ENCODE measurements around the gene BACE2.
"Not testable (repeated sequence)": the region's sequence is repeated elsewhere in the genome, so short reads cannot be mapped to it uniquely, and the experiment has no call there.

Gene BACE2

DNA sequence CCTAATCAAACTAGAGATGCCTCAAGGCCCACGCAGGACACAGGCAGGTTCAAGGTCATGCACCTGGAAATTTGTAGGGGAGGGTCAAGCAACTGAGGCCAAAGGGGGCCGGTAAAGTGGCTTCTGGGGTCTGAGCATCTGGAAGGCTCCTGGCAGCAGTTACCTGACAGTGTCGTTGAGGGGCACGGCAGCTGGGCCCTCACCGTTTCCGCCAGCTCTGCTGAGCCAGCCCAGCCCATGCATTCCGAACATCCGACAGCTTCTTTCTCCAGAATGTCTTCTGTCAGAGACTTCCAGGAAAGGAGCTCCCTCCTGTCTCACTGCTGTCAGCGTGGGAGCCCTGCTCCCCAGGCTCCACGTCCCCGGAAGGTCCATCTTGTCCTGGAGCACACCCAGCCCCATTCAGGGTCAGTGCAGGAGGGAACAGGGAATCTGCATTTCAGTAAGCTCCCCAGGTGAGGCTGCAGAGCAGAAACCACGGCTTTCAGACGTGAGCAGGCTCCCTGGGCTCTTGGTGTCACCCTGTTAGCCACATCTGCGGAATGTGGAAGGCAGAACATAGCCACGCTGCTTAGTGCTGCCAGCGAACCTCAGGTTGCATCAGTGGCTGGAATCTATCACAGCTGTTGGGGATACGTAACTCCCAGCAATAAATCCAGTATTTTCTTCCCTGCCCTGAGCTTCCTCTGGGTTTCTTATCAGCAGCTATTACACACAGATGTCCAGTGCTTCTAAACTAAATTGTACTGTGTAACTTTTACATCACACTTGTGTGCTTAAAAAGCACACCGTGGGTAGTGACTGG, 112.4 kb downstream of the BACE2 start:
- H3K36me3 Mint-ChIP-seq, result no peaks in the 10 kb centered on the region
- H3K27me3 Mint-ChIP-seq, result peaks cover 9% of the 10 kb centered on the region
- H3K9me3 Mint-ChIP-seq, result no peaks in the 10 kb centered on the region
- no peak overlapping the region for H3K4me3 Mint-ChIP-seq
- no peak overlapping the region for H3K27ac Mint-ChIP-seq
- H3K4me1 Mint-ChIP-seq, result no peaks in the 10 kb centered on the region

DNA sequence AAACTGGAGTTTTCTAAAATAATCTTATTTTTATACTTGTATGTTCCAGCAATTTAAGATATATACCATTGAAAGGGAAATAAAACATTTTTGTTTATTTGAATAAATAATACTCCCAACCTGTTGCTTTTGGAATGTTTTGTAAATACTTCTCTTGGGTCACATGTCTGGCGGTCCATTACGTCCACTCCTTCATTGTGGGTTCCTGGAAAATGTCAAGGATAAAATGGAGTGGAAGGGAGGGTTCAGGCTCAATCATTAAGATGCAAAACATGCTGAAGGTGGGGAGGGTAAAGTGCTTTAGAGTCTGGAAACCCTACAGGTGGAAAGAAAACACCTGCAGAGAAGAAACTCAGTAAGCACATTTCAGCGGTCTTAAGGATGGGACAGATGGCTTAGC, 114.5 kb downstream of the BACE2 start:
- Mint-ChIP-seq H3K9me3 (no peaks in the 10 kb centered on the region), H3K4me1 (no peaks in the 10 kb centered on the region), H3K27ac (no peak overlapping the region), H3K27me3 (peaks cover 9% of the 10 kb centered on the region), H3K36me3 (no peaks in the 10 kb centered on the region), H3K4me3 (no peak overlapping the region)

DNA sequence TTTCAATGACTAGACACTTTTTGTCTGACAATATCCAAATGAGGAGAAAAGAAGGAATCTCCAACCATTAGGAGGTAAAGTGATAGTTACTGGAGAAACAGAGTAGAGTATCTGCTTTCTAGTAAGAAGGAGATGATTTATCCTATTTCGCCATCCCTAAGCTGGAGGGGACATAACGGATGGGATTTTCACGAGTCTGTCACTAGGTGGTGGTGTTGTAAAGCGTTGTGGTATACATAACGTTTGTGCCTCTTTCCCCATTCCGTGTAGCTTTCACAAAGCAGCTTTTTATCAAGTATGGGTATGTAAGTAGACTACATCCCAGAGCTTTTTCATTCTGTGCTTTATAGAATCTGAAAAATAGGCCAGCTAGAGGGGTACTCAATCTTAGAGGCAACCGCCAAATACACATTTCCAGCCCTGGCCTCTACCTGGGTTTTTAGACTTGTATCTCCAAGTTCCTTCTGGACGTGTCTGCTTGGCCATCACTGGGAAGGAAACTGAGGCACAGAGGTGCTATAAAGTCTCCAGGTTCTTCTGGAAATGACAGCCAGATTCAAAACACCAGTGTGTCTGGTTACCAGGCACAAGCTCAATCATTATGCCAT, 115.4 kb downstream of the BACE2 start:
- no peaks in the 10 kb centered on the region for H3K36me3 Mint-ChIP-seq
- H3K4me3 Mint-ChIP-seq, result no peak overlapping the region
- H3K9me3 Mint-ChIP-seq, result no peaks in the 10 kb centered on the region
- H3K27me3 Mint-ChIP-seq, result peaks cover 6% of the 10 kb centered on the region
- no peaks in the 10 kb centered on the region for H3K4me1 Mint-ChIP-seq
- no peak overlapping the region for H3K27ac Mint-ChIP-seq

DNA sequence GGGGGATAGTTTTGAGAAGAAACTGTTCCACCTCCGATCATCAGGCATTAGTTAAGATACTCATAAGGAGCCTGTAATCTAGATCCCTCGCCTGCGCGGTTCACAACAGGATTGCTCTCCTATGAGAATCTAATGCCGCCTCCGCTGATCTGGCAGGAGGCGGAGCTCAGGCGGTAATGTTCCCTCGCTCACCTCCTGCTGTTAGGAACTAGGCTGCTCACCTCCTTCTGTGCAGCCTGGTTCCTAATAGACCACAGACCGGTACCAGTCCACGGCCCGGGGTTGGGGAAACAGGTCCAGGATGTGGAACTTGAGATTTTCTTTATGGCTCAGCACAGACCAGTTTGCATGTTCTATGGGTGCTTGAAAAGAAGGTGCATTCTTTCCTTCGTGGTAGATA, 121.5 kb downstream of the BACE2 start:
- no peak overlapping the region for H3K4me3 Mint-ChIP-seq
- no peaks in the 10 kb centered on the region for H3K36me3 Mint-ChIP-seq
- H3K27me3 Mint-ChIP-seq, result peaks cover 6% of the 10 kb centered on the region
- H3K27ac Mint-ChIP-seq, result no peak overlapping the region
- no peaks in the 10 kb centered on the region for H3K9me3 Mint-ChIP-seq
- H3K4me1 Mint-ChIP-seq, result peaks cover 10% of the 10 kb centered on the region

DNA sequence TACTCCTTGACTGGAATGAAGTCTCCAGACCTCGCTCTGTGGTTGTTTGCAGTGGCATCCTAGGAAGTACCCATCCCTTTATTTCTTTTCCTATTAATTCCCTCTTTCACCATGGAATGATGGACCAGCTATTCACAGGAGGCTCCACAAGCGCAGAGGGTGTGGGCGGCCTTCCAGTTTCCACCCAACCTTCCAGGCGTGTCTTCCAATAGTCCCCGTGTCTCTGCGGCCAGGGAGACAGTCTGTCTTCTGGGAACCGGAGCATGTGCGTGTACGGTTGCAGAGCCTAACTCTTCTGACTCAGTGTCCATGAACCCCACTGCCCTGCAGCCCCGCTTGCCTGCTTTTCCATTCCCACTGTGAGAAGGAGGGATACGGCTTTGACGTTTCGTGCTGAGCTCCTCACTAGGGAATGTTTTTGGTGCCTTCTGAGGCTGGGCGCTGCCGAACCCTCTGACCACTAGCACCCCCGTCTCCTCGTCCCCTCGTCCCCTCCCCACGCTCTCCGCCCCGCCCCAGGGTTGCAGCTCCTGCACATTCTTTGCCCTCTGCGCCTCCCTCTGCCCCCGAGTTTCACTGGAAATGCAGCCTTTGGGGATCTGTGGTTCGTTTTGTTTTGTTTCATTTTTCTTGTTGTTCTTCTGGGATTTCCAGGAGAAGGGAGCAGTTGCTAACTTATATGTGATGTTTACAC, 122.3 kb downstream of the BACE2 start:
- Mint-ChIP-seq H3K36me3 (no peaks in the 10 kb centered on the region), H3K4me3 (no peak overlapping the region), H3K4me1 (peaks cover 10% of the 10 kb centered on the region), H3K27me3 (peaks cover 10% of the 10 kb centered on the region), H3K9me3 (no peaks in the 10 kb centered on the region), H3K27ac (peak overlapping the region; percentile 4)

DNA sequence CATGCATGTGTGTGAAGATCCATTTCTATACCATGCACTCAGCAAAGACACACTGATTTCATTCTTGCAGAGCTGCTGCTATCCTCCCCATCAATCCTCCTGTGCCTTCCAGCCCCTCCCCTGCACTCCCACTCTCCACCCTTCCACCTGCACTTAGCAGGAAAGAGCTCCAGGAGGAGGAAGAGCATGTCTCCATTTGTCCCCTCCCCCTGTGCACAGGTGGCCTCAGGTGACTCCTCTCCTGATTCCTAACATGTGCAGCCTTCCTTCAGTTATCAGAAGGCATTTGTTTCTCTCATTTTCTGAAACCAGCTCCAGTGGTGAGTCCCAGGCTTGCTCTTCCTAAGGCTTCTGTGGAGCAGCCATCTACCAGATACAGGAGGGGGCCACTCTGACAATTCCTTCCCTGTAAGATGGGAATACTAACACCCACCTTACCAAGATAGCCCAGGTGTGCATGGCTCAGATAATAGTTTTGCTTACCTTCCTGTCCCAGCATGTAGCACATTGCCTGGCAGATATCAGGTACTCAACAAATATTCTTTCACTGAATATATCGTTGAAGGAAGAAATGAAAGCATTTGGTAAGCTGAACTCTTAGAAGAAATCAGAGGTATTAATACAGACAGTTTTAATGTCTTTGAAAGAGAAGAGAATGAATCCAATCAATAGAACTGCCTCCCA, 126.7 kb downstream of the BACE2 start:
- Mint-ChIP-seq H3K27me3 (peaks cover 19% of the 10 kb centered on the region), H3K4me3 (no peak overlapping the region), H3K9me3 (peaks cover 13% of the 10 kb centered on the region), H3K36me3 (no peaks in the 10 kb centered on the region), H3K4me1 (peaks cover 10% of the 10 kb centered on the region), H3K27ac (no peak overlapping the region)

DNA sequence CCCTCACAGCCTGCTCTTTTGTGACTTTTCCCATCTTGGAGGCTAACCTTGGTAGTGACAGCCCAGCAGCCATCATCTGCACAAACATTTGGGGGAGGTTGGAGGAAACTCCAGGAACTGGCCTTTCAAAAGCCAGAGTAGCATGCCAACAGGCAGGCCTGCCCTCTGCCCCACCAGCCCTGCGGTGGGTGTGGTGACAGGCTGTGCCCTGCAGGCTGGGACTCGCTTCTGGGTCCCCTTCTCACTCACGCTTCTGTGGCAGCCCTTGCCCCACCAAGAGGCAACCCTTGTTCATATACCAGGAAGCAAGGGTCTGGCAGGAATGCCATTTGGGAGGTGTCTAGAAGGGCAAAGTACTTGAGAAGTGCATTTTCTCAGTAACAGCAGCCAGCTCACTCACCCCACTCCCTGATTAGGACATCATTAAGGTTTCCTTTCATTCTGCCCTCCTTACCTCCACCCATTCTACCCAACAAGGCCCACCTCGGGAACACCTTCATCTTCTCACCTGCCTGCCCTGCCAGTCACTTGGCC, 127.8 kb downstream of the BACE2 start:
- no peak overlapping the region for H3K27ac Mint-ChIP-seq
- no peak overlapping the region for H3K4me3 Mint-ChIP-seq
- H3K9me3 Mint-ChIP-seq, result peaks cover 13% of the 10 kb centered on the region
- H3K36me3 Mint-ChIP-seq, result no peaks in the 10 kb centered on the region
- H3K4me1 Mint-ChIP-seq, result peaks cover 10% of the 10 kb centered on the region
- H3K27me3 Mint-ChIP-seq, result peaks cover 19% of the 10 kb centered on the region

DNA sequence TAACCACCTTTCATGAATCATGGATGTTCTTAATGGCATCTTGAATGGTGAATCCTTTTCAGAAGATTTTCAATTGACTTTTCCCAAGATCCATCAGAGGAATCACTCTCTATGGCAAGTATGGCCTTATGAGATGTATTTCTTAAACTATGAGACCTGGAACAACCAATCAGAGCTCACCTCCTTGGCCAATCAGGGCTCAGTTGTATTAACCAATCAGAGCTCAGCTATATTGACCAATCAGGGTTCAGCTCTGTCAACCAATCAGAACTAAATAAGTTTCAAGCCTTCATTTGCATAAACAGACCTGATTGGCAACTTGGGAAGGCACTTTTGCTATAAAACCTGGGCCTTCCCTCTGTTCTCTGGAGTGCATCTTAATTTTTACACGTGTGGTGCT, 135.0 kb downstream of the BACE2 start:
- Mint-ChIP-seq H3K9me3 (peaks cover 7% of the 10 kb centered on the region), H3K27ac (no peak overlapping the region), H3K4me1 (no peaks in the 10 kb centered on the region), H3K4me3 (no peak overlapping the region), H3K36me3 (no peaks in the 10 kb centered on the region), H3K27me3 (peaks cover 3% of the 10 kb centered on the region)

DNA sequence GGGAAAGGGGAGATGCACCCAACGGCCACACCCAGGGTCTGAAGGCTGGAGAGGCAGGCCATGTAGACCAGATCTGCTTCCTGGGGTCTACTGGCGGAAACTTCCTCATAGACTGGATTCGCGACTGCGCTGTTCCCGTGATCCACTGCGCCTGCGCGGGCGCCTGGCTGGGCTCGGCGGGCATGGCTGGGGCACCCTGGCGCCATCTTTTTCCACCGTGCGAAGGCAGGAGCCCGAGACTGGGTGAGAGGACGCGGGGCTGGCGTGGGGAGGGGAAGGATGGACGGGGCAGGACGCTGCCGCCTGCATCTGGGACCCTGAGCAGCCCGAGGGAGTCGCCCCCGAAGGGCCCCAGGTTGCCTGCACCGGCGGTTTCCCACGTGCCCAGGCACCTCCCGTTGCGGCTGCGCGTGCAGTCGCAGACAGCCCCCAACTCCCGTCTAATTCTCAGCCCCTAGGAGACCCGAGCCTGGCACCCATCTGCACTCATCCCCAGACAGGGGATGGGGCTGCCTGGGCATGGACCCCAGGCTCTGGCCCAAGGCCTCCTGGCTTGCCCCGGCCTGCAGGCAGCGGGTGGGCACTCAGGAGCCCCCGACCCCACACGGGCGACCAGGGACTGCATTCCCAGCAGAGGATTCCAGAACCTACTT, 136.2 kb downstream of the BACE2 start:
- Mint-ChIP-seq H3K9me3 (no peaks in the 10 kb centered on the region), H3K36me3 (no peaks in the 10 kb centered on the region), H3K4me1 (no peaks in the 10 kb centered on the region), H3K4me3 (no peak overlapping the region), H3K27ac (no peak overlapping the region), H3K27me3 (no peaks in the 10 kb centered on the region)

DNA sequence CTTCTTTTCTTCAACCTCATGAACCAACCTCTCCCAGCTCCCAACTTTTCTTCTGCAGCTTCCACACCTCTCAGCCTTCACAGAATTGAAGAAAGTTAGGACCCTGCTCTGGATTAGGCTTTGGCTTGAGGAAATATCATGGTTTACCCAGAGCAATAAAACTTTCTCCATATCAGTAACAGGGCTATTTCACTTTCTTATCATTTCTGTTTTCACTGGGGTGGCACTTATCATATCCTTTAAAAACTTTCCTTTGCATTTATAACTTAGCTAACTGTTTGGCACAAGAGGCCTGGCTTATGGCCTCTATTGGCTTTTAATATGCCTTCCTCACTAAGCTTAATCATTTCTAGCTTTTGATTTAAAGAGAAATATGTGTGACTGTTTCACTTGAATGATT, 139.3 kb downstream of the BACE2 start:
- Mint-ChIP-seq H3K9me3 (no peaks in the 10 kb centered on the region), H3K27me3 (peaks cover 3% of the 10 kb centered on the region), H3K4me1 (no peaks in the 10 kb centered on the region), H3K36me3 (no peaks in the 10 kb centered on the region), H3K27ac (no peak overlapping the region), H3K4me3 (no peak overlapping the region)

DNA sequence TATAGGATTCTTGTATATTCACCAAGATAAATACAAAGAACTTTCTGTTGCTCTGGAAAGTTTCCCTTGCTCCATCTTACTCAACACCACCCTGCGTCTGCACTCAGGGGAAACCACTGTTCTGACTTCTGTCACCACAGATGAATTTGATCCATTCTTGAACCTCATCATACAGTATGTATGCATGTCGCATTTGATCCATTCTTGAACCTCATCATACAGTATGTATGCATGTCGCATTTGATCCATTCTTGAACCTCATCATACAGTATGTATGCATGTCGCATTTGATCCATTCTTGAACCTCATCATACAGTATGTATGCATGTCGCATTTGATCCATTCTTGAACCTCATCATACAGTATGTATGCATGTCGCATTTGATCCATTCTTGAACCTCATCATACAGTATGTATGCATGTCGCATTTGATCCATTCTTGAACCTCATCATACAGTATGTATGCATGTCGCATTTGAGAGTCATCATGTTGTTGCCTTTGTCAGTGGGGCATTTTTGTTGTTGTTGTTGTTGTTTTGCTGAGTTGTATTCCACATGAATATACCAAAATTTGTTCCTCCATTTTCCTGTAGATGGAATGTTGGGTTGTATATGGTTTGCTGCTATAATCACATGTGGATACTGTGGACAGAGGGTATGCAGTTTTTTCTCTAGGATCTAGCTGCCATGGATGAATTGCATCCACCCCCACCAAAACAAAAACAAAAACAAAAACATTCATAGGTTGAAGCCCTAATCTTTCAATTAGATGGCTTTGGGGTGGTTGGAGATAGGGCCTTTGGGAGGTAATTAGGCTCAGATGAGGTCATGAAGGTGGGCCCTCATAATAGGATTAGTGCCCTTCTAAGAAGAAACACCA, 145.6 kb downstream of the BACE2 start:
- H3K9me3 Mint-ChIP-seq, H3K4me3 Mint-ChIP-seq, H3K27ac Mint-ChIP-seq, H3K4me1 Mint-ChIP-seq, H3K36me3 Mint-ChIP-seq: not testable (repeated sequence)
- peaks cover 30% of the 10 kb centered on the region for H3K27me3 Mint-ChIP-seq

DNA sequence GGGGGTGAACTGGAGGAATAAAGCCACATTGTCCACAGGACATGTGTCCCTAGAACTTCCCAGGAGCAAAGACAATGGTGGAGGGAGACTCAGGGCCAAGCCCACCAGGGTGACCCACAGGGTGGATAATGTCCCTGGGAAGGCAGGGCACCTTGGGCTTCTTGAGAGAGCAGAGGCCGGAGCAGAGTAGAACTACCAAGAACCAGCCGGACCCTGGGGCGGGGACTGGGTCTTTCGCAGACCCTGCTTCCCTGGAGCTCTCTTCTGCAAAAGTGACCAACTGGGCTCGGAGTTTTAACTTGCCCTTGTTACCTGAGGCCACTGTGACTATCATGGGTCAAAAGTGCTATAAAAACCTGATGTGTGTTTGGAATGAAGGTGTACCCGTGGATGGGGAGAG, 147.8 kb downstream of the BACE2 start:
- Mint-ChIP-seq H3K4me1 (peaks cover 8% of the 10 kb centered on the region), H3K4me3 (peak overlapping the region; percentile 4), H3K27ac (no peak overlapping the region), H3K27me3 (peaks cover 29% of the 10 kb centered on the region), H3K36me3 (no peaks in the 10 kb centered on the region), H3K9me3 (no peaks in the 10 kb centered on the region)

DNA sequence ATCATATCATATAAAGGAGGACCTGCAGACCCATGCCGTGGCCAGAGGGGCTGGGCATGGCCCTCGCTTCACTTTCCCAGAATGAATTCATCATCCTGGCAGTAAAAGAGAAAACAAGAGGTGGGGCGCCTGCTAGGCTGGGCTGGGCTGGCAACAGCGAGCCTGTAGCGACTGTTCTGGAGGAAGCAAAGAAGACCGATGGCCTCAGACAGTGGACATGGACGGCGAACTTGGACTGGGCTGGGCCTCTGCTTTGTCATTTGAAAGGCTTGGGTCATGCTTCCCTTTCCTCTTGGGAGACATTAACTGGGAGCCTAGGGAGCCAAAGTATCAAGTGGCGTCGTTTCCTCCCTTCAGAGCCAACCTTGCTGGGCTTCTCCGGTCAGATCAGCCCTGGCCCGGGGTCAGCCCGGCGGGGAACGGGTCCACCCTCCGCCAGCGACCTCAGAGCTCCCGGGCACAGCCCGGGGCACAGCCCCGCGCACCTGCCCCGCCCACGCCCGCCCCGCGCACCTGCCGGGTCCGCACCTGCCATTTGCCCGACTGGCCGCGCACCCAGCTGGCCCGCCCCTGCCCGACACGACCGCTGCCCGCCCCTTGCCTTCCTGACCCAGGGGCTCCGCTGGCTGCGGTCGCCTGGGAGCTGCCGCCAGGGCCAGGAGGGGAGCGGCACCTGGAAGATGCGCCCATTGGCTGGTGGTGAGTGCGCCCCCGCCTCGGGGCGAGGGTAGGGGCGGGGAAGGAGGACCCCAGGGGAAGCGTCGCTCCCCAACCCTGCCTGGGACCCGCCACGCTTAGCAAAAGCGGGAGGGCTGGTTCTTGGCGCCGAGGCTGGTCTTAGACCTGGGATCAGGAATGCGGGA, 148.5 kb downstream of the BACE2 start, which contains the start of gene FAM3B:
TSS of gene FAM3B (plus strand) at position 602 of the 863 bp plus-strand sequence. CDS start at position 681, 79 bp downstream.
- Mint-ChIP-seq H3K9me3 (no peaks in the 10 kb centered on the region), H3K36me3 (no peaks in the 10 kb centered on the region), H3K27ac (no peak within 1 kb of the TSS), H3K27me3 (peaks cover 29% of the 10 kb centered on the region), H3K4me1 (peaks cover 14% of the 10 kb centered on the region), H3K4me3 (peak within 1 kb of the TSS; percentile 50)

DNA sequence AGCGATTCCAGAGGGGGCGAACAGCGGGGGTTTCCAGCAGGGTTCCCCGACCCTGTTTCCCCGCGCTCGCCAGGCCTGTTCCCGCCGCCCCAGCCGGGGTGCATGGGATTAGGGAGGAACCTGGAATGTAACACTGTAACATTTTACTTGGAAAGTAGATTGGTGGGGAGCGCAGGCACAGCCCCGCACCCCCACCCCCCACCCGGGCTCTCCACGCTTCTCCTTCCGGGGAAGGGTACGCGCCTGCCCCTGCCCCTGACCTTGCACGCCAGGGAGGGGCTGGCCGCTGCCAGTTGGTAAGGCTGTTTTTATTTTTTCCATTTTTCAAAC, 149.1 kb downstream of the BACE2 start:
- peak overlapping the region; percentile 50 for H3K4me3 Mint-ChIP-seq
- no peaks in the 10 kb centered on the region for H3K9me3 Mint-ChIP-seq
- H3K36me3 Mint-ChIP-seq, result no peaks in the 10 kb centered on the region
- peaks cover 20% of the 10 kb centered on the region for H3K4me1 Mint-ChIP-seq
- no peak overlapping the region for H3K27ac Mint-ChIP-seq
- H3K27me3 Mint-ChIP-seq, result peaks cover 29% of the 10 kb centered on the region

Measured in activated naive CD4-positive, alpha-beta T cell treated with anti-CD3 and anti-CD28 coated beads, Interleukin-2, amount 50 U/mL, for 24 hours (primary cell).